HG03196 (cell line): Measurements from ENCODE around the gene NXPH4.

Experiments
- ATAC-seq: cut with Tn5 transposase; IDR thresholded peaks from one replicate; pipeline ENCODE4 v1.9.1; 2021; ENCODE audit not compliant: unreplicated experiment

The NXPH4 gene

DNA sequence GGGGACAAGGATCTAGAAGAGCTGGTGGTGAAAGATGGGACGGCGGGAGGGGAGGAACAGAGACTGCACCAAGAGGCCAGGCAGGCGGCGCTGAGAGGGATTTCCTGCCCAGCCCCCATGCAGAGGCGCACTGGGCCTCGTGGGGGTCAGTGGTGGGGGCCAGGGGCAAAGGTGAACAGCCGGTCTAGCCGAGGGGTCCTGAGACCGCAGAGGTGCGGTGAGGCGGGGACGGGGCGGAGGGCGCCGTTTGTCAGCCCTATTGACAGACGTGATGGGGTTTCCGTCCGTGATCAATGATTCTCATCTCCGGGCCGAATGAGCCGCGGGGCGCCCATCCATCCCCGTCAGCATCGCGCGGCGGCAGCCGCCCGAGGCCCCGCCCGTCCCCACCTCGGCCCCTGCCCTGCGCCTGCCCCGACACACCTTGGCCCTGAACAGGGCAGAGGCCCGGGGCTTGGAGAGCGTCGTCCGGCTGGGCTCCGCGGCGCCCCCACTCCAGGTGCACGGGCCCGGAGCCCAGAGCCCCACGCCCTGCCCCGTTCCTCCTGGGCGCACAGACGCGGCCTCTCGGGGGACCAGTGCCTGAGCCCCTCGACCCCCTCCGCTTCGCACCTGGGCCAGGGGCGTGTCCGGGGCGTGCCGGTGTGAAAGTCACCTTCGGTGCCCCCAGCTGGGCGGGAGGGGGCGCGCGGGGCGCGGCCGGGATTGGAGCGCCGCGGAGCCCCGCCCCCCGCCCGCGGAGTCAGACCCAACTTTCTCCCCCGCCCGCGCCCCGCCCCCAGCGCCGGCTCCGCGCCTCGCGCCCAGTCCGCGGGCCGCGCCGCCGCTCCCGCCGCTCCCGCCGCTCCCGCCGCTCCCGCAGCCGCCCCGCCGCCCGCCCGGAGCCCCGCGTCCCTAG is at the start of gene NXPH4:
Gene NXPH4 (plus strand): TSS at position 781 of the 898 bp plus-strand sequence. CDS start 176 bp downstream, outside the sequence.
- no peak for ATAC-seq

DNA sequence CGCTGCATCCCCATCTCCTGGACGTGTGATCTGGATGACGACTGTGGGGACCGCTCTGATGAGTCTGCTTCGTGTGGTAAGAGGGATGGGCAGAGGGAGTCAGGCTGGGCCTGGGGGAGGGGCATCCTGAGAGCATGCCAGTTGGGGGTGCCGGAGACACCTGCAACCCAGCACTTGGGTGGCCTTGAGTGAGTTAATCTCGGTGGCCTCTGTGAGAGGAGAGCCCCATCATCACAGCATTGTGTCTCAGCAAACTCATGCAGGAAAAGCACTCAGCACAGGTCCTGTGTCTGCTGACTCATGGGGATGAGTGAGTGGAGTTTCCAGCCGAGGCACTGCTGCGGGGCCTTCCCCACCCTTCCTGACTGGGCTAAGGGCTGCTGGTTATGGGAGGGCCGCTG is 49.6 kb upstream of the NXPH4 start:
- ATAC-seq: no peak

DNA sequence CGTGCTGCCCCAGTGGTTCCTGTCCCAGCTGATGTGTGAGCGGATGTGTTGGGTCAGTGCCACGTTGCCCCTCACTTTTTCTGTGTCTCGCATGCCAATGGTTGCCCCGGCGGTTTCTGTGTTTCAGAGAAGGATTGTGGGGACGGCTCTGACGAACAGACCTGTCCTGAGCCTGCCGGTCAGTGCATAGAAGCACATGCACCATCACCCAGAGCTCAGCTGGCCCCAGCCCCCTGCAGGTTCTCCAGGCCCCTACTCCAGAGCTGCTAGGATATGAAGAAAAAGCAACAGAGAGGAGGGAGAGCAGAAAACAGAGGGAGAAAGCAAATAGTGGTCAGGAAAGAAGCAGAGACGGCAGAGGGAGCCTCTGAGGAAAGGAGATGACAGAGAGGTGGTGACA is 48.5 kb upstream of the NXPH4 start:
- no peak for ATAC-seq

DNA sequence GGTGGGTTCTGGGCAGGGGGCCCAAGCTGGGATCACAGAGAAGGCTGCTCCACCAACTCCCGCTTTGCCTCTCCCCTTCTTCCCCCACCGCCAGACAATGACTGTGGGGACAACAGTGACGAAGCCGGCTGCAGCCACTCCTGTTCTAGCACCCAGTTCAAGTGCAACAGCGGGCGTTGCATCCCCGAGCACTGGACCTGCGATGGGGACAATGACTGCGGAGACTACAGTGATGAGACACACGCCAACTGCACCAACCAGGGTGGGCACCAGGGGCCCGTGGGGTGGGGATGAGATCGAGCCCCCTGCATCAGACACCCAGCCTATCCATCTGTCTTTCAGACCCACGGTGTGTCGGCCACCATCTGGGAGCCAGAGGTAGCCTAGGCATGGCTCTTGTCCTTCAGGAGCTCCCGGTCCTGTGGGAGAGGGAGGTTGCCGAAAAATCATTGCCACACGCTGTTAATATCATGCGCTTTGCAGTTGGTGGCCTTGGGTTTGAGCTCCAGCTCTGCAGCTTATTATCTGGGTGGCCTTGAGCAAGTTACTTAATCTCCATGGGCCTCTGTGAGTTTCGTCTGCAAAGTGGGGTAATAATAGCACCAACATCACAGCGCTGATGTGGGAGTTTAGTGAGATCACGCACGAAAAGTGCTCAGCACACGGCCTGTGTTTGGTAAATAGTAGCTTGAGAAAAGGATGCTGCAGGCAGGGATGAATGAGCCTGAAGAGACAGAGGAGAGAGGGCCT is 47.4 kb upstream of the NXPH4 start:
- no peak for ATAC-seq

DNA sequence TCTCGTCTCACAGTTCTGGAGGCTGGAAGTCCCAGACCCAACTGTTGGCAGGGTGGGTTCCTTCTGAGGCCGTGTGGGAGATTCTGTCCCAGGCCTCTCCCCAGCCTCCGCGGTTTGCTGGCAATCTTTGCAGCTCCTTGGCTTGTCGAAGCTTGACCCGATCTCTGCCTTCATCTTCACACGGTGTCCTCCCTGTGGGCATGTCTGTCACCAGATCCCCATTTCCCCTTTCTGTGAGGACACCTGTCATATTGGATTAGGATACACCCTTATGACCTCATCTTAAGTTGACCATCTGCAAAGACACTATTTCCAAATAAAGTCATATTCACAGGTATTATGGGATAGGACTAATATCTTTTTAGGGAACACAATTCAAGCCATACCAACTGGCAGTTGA is 46.6 kb upstream of the NXPH4 start:
- no peak for ATAC-seq

DNA sequence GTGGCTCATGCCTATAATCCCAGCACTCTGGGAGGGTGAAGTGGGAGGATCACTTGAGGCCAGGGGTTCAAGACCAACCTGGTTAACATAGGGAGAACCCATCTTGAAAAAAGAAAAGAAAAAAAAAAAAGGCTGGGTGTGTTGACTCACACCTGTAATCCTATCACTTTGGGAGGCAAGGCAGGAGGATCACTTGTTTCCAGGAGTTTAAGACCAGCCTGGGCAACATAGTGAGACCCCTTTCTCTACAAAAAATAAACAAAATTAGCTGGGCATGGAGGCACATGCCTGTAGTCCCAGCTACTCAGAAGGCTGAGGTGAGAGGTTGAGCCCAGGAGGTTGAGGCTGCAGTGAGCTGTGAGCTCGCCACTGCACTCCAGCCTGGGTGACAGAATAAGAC is 46.2 kb upstream of the NXPH4 start:
- no peak for ATAC-seq

DNA sequence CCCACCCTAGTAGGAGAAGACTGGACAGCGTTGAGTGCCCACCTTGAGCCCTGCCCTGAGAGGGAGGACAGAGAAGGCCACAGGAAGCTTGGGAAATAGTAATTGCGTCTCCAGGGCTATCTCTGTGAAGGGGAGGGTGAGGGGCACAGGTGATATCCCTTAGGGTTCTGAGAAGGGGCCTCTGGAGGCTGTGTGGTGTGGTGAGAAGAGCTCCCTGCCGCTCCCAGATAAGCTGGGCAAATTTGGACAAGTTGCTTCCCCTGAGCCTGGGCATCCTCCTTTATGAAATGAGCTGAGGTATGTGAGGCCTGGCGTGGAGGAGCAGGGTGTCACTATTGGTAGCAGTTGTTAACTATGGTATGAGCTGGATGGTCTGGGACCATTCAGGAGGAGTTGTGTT is 45.7 kb upstream of the NXPH4 start:
- no peak for ATAC-seq

DNA sequence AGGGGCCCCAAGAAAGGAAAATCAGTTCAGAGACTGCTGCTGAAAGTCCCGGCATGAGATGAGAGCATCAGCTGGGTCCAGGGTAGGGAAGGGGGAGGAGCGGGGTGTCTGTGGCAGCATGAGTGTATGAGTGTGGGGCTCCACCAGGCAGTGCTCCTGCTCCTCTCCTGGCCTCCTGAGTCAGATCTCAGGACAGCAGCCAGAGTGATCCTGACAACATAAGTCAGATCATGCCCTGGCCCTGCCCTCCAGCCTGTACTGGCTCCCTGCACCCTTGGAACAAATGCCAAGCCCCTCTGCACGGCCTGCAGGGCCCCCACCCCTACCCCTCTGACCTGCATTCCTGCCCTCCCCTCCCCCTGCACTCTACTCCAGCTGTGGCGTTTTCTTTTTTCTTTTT is 44.9 kb upstream of the NXPH4 start:
- ATAC-seq: no peak

DNA sequence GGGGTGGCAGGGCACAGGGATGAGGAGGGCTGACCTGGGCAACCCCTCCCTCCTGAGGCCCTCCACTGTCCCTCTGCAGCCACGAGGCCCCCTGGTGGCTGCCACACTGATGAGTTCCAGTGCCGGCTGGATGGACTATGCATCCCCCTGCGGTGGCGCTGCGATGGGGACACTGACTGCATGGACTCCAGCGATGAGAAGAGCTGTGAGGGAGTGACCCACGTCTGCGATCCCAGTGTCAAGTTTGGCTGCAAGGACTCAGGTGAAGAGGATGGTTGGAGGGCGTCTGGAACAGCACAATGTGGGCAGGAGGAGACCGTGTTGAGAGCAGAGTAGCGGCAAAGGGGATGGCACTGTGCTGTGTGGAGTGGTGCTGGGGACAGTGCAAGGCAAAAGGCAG is 43.5 kb upstream of the NXPH4 start:
- no peak for ATAC-seq

DNA sequence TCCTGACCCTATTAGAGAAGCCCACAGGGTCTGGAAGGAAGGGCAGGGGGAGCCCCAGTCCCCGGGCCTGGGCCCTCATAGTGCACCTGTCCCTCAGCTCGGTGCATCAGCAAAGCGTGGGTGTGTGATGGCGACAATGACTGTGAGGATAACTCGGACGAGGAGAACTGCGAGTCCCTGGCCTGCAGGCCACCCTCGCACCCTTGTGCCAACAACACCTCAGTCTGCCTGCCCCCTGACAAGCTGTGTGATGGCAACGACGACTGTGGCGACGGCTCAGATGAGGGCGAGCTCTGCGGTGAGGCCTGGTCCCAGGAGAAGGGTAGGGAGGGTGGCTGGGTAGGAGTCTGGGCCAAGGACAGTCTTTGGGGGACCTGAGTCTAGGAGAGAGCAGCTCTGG is 42.9 kb upstream of the NXPH4 start:
- ATAC-seq: no peak

DNA sequence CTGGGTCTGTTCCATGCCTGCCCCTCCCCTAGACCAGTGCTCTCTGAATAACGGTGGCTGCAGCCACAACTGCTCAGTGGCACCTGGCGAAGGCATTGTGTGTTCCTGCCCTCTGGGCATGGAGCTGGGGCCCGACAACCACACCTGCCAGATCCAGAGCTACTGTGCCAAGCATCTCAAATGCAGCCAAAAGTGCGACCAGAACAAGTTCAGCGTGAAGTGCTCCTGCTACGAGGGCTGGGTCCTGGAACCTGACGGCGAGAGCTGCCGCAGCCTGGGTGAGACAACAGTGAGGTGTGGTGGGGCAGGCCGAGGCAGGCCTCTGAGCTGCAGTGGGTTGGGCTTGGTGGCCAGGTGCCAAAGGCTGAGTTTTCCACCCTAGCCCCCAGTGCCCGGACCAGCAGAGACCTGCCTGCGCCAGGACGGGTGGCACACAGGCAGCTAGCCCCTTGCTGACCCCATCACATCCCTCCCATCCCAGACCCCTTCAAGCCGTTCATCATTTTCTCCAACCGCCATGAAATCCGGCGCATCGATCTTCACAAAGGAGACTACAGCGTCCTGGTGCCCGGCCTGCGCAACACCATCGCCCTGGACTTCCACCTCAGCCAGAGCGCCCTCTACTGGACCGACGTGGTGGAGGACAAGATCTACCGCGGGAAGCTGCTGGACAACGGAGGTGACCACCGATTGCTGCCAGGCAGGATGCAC is 41.0 kb upstream of the NXPH4 start:
- no peak for ATAC-seq

DNA sequence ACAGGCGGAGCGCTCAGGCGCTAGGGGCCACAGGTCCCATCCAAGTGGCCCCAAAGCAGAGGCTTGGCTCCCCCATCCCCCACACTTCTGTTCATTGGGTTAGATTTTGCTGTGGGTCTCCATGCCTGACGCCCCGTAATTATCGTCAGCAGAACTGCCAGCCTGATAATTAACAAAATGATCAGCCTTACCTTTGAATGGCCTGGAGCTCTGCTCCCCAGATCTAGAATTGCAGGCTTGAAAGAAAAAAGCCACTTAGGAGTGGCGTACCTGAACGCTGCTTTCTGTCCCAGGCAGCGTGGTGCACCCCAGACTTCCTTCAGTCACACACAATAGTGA is 40.5 kb upstream of the NXPH4 start:
- ATAC-seq: no peak

DNA sequence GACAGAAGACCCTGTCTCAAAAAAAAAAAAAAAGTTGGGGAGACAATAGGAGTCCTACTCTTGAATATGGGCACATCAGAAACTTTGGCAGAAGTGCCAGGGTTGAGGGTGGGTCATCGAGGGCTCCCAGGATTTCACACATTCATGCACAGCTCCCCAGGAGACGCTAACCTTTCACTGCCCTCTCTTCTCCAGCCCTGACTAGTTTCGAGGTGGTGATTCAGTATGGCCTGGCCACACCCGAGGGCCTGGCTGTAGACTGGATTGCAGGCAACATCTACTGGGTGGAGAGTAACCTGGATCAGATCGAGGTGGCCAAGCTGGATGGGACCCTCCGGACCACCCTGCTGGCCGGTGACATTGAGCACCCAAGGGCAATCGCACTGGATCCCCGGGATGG is 39.7 kb upstream of the NXPH4 start:
- ATAC-seq: no peak

DNA sequence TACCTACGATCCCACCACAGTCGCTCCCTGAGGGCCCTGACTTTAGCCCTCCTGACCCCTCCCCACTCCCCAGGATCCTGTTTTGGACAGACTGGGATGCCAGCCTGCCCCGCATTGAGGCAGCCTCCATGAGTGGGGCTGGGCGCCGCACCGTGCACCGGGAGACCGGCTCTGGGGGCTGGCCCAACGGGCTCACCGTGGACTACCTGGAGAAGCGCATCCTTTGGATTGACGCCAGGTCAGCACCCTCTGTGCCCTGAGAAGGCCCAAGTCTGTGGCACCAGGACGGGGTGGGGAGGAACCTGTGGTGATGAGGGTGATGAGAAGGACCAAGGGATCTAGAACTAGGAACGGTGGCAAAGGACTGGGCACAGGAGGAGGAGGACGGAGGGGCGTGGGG is 39.2 kb upstream of the NXPH4 start:
- no peak for ATAC-seq

DNA sequence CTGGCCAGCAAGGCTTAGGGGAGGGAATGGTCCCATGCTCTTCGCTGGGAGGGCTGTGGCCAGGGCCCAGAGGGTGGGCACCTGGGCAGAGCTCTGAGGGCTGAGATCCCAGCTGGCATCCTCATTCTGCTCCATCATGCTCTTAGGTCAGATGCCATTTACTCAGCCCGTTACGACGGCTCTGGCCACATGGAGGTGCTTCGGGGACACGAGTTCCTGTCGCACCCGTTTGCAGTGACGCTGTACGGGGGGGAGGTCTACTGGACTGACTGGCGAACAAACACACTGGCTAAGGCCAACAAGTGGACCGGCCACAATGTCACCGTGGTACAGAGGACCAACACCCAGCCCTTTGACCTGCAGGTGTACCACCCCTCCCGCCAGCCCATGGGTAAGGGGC is 38.4 kb upstream of the NXPH4 start:
- ATAC-seq: no peak

DNA sequence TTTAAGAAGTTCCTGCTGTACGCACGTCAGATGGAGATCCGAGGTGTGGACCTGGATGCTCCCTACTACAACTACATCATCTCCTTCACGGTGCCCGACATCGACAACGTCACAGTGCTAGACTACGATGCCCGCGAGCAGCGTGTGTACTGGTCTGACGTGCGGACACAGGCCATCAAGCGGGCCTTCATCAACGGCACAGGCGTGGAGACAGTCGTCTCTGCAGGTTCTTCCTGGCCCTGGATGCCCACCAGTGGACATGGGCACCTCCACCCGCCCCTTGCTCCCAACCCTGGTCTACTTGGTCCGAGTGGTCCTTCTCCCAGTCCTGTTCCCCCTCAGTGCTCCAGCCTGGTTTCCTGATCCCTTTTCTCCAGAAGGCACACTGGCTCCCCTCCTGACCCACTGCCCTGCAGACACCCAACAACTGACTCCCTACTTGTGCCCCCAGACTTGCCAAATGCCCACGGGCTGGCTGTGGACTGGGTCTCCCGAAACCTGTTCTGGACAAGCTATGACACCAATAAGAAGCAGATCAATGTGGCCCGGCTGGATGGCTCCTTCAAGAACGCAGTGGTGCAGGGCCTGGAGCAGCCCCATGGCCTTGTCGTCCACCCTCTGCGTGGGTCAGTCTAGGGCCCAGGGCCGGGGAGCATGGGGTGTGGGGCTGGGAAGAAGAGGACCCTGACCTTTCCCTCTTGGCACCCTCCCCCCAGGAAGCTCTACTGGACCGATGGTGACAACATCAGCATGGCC is 37.1 kb upstream of the NXPH4 start:
- no peak for ATAC-seq

DNA sequence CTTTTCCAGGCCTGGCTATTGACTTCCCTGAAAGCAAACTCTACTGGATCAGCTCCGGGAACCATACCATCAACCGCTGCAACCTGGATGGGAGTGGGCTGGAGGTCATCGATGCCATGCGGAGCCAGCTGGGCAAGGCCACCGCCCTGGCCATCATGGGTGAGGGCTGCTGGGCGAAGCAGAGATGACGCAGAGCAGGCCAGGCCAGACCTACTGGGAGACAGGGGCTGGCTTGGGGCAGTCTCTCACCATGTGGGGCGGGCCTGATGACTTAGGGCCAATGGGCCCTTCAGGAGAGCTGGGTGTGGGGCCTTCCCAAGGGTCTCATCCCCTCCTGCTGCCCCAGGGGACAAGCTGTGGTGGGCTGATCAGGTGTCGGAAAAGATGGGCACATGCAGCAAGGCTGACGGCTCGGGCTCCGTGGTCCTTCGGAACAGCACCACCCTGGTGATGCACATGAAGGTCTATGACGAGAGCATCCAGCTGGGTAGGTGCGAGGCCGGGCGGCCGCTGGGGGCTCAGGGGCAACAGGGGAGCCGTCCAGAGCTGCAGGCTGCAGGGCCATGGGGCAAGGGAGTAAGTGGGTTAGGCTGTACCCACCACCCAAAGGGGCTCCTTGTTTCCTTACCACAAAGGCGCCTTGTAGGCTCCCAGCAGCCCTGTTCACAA is 36.1 kb upstream of the NXPH4 start:
- ATAC-seq: no peak

DNA sequence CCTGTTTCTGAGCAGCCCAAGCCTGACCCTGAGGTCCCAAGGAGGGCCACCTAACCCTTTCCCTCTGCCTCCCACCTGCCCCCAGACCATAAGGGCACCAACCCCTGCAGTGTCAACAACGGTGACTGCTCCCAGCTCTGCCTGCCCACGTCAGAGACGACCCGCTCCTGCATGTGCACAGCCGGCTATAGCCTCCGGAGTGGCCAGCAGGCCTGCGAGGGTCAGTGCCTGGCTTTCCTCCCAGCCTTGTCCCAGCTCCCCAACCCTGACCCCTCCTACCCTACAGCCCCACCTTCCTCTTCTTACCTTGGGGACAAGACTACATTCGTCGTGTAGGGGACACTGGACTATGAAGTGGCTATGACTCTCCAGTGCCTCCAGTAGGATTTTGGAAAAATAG is 35.5 kb upstream of the NXPH4 start:
- ATAC-seq: no peak

DNA sequence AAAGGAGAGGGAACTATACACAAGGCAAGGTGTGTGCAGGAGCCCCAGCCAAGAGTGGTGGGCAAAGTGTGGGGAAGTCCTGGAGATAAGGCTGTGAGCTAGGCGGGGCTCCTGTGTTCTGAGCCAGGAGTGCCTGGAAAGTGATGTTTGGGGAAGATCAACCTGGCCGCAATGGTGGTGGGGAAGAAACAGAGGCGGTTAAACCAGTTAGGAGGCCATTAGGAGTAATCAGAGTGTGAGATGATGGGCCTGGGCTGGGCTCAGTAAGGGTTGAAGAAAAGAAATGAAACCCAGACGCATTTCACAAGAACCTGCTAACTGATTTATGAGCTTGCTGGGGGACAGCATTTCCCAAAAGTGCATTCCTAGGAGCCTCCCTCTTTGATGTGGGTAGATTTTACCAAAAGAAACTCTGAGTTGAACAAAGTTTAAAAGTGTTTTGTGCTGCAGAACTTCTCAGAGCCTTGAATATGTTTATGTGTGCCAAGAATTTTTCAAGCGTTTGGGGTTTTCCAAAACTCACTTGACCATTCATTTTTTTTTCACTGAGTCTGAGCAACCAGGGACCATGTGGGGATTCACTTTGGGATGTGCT is 34.9 kb upstream of the NXPH4 start:
- ATAC-seq: no peak

DNA sequence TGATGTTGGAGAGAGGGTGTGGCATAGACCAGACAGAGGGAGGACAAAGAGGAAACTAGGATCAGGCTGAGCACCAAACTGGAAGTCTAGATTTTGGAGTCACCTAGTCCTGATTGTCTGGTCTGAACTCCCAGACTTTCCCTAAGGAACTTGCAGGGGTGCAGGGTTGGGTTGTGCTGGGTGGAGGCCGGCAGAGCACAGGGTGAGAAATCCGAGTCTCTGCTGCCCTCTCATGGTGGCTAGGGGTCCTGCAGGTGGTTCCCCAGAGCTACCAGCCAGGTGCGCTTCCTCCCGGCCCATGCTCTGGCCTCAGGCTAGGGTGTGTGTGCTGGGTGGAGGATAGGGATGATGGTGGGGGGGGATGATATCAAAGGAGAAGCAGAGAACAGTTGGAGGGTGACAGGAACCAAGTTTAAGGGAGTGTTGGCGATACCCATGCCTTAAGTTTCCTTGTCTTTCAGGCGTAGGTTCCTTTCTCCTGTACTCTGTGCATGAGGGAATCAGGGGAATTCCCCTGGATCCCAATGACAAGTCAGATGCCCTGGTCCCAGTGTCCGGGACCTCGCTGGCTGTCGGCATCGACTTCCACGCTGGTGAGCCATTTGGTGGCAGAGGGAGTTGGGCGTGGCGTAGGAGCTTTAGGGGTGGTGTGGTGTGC is 33.5 kb upstream of the NXPH4 start:
- ATAC-seq: peak; percentile 69
